Aorta (tissue), 5 donors: ENCODE data around the gene MAP3K5. TPM values are rescaled to one million over a fixed set of nuclear protein-coding genes. Genes with fewer than 3 reads are reported as not detected.
A peak's percentile ranks its signal among the peaks of the same experiment; 100 is the strongest.
"Not testable (repeated sequence)": the region's sequence is repeated elsewhere in the genome, so short reads cannot be mapped to it uniquely, and the experiment has no call there.

Source experiments
- ATAC-seq: fragments of 200-7000 bp; cut with Tn5 transposase; one replicate; pipeline ENCODE4 v1.9.1; 2022; ENCODE audit warnings: moderate library complexity; ENCODE audit not compliant: low FRiP score
- DNase-seq, 2 donors: peaks; one replicate each; pipeline ENCODE4 v3.0.0-alpha.2; 2020
- H3K27ac ChIP-seq, 2 donors: one replicate each; pipeline ENCODE4 v1.5.1; 2013; ENCODE audit warnings: low read length in 2 of 2, mild to moderate bottlenecking in 2 of 2, moderate library complexity in 2 of 2, control low read depth in 1 of 2, inconsistent platforms in 1 of 2, low read depth in 1 of 2
- H3K27me3 ChIP-seq, 2 donors: one replicate each; pipeline ENCODE4 v1.6.1; 2013; ENCODE audit warnings: control low read depth in 1 of 2, low read length in 1 of 2, mild to moderate bottlenecking in 1 of 2, moderate library complexity in 1 of 2; ENCODE audit not compliant: insufficient read depth in 2 of 2, control insufficient read depth in 1 of 2
- H3K36me3 ChIP-seq, 2 donors: one replicate each; pipeline ENCODE4 v1.6.1; 2013; ENCODE audit warnings: control low read depth in 1 of 2, low read length in 1 of 2, mild to moderate bottlenecking in 1 of 2; ENCODE audit not compliant: insufficient read depth in 2 of 2, control insufficient read depth in 1 of 2
- H3K4me1 ChIP-seq, 2 donors: one replicate each; pipeline ENCODE4 v1.6.1; 2013; ENCODE audit warnings: low read length in 2 of 2, control low read depth in 1 of 2, mild to moderate bottlenecking in 1 of 2, moderate library complexity in 1 of 2; ENCODE audit not compliant: insufficient read depth in 2 of 2, control insufficient read depth in 1 of 2
- H3K4me3 ChIP-seq, 2 donors: one replicate each; pipeline ENCODE4 v1.5.1; 2013; ENCODE audit warnings: low read length in 2 of 2, control low read depth in 1 of 2, mild to moderate bottlenecking in 1 of 2
- H3K9me3 ChIP-seq: one replicate; pipeline ENCODE4 v1.6.1; 2013; ENCODE audit warnings: mild to moderate bottlenecking, low read length; ENCODE audit not compliant: control insufficient read depth
- WGBS, 2 donors: extraction: QIAGEN DNeasy Blood & Tissue Kit; methylation state at CpG; one replicate each; pipeline ENCODE4 v1.1.7; 2013; 5-methylcytosine and 5-hydroxymethylcytosine counted together
- intact Hi-C, 2 donors: fragments of 100-400 bp; cut with DNase I; formaldehyde crosslinking; loops; one replicate each; pipeline versions ENCODE4 v1.14.2 to v1.15.0; 2022
- polyA plus RNA-seq, 2 donors: library from polyadenylated mRNA; stranded (reverse); fragments of 200-250 nt; gene quantifications; one replicate each; pipeline ENCODE4 v1.2.3, GENCODE V29; 2013
- total RNA-seq, 2 donors: library from RNA; stranded (reverse); fragmentation: NEBNext Ultra II Directional; extraction: Animal tissue kit (Norgen Biotek cat#: 25700); gene quantifications; one replicate each; pipeline ENCODE4 v1.2.1, GENCODE V29; 2021
- donor health status: healthy with polysubstance abuse.
- donor health status: Bipolar disorder and iron deficiency.
- donor health status: DM: no; HTN: no; CAD: no.
- donor health status: DM: no; HTN: no; CAD: no.
- donor health status: DM: yes; HTN: yes; CAD: no.

The MAP3K5 gene
- total and polyA plus RNA-seq, 4 donors = 16.2 to 48.4 (median 35.7) TPM

DNA sequence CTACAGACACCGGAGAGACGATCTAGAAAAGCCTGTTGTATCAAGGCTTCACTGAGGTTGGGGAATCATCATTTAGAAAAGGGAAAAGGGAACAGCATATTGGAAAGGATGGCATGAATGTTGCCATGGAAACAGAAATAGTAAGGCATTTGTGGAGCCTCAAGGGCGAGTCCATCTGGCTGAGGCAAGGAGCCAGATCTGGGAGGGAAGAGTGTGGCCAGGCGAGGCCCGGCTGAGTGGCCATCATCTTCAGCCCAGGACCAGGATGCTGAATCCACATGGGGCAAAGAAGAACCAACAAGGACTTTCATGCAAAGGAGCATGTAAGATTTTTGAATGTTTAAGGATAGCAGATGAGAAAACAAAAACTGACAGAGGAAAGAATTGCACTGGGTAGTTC lies 85.8 kb downstream of the MAP3K5 start:
- 61 to 78% methylated on average over 5 of the region's 5 CpGs for WGBS, 2 donors
- no peak overlapping the region for H3K4me3 ChIP-seq

DNA sequence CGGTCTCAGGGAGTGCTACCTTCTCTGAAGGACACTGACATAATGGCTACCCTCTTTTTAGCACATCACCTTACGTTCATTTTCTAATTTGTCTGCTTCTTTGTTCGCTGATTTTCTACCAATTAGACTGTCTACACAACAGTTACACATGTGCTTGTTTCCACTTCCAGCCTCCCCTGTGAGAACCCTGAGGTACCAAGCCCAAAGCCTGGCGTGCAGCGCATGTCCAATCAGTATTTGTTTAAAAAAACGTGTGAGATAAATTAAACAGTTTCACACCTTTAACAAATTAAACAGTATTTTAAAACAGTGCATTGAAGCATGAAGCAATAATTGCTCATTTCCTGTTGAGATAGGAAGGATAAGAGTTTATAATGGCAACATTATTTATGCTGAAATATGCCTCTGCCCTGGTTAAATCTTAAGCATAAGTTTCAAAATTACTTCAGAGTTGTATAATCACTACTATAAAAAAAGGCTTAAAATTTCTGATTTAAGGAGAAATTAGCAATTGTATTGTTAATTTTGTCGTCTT lies 88.9 kb downstream of the MAP3K5 start:
- intact Hi-C loops = no loop called here
- H3K4me1 ChIP-seq = peaks cover 0 to 7% of the 10 kb centered on the region in 2 donors
- H3K4me3 ChIP-seq = no peak overlapping the region
- 86 to 88% methylated on average over 7 of the region's 7 CpGs for WGBS, 2 donors
- no peak for ATAC-seq
- no peaks in the 10 kb centered on the region for H3K9me3 ChIP-seq
- H3K27ac ChIP-seq = no peak overlapping the region
- peaks cover 2% of the 10 kb centered on the region in 2 donors for H3K36me3 ChIP-seq
- H3K27me3 ChIP-seq = no peaks in the 10 kb centered on the region
- no peak for DNase-seq

More for the DNA sequence above, 85.8 kb downstream of the MAP3K5 start:
- peaks cover 6 to 8% of the 10 kb centered on the region in 2 donors for H3K4me1 ChIP-seq
- H3K36me3 ChIP-seq = peaks cover 2% of the 10 kb centered on the region in 2 donors
- no peaks in the 10 kb centered on the region for H3K27me3 ChIP-seq
- DNase-seq (no peak), ATAC-seq (no peak)
- intact Hi-C loops = no loop called here
- H3K27ac ChIP-seq = no peak overlapping the region
- no peaks in the 10 kb centered on the region for H3K9me3 ChIP-seq

DNA sequence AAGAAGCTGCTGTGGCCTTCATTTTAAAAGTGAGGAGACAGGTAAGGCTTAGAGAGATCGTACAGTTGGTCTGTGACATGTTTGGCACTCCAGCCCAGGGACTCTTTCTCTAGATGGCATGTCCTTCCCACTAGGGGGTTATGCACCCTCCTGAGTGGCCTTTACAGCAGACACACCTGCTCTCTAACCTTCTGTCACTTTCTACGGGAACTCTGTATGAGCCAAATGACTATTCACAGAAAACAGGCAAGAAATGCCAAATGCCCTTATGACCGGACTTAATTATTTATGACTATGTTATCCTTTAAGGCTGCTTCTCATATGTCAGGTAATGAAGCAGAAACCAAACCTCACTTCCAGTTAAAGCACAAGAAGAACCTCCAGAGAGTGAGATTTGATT lies 91.2 kb downstream of the MAP3K5 start:
- Histone ChIP-seq H3K9me3 (no peaks in the 10 kb centered on the region), H3K4me3 (no peak overlapping the region), H3K27ac (peak overlapping the region in 1 of 2 donors; percentile 74), H3K4me1 (peaks cover 0 to 7% of the 10 kb centered on the region in 2 donors), H3K36me3 (no peaks in the 10 kb centered on the region), H3K27me3 (no peaks in the 10 kb centered on the region)
- WGBS, 2 donors = 55 to 68% methylated on average over 3 of the region's 3 CpGs
- no peak for ATAC-seq
- intact Hi-C loops = no loop called here
- no peak for DNase-seq

DNA sequence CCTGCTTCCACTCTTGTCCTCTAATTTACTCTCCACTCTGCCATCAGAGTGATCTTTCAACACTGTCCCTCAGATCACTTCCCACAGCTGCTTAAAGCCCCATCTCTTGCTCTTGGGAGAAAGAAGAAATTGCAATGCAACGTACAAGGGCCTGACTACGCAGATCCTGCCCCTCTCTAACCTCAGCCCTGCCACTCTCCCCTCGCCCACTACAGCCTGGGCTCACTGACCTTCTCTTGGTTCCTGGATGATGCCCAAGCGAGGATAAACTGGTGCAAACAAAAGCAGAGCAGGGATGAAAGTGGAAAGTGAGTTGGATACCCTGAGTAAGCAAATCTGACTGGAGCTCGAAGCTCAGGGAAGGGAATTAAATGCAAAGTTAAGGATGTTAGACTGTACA lies 92.9 kb downstream of the MAP3K5 start:
- 74 to 76% methylated on average over 5 of the region's 5 CpGs for WGBS, 2 donors
- H3K36me3 ChIP-seq = no peaks in the 10 kb centered on the region
- intact Hi-C loops = no loop called here

DNA sequence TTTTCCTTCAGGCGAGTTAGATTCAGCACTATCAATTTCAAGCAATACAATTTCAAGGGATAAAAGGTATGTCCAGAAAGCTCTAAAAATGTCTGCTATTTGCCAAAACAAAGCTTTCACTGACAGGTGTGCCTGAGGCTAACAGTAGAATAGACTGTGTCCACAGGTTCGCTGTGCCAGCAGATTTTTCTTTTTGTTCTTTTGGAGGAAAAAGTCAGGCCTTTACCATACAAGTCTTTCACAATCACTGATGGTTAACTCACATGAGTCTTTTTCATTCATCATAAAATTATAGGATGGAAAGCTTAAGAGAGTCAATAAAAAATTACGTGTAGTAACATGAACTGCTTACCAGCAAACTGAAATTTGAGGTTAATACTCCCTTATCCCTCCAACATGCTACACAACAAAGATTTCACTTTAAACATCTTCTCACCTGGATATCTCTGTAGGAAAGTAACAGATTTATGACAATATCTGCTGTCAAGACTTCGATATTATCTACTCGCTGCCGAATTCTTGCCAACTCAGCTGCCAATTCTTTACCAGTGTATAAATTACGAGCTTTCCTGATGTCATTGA lies 95.4 kb downstream of the MAP3K5 start:
- no peaks in the 10 kb centered on the region for H3K36me3 ChIP-seq
- DNase-seq (no peak), ATAC-seq (no peak)
- H3K4me3 ChIP-seq = no peak overlapping the region
- WGBS, 2 donors = 87 to 88% methylated on average over 7 of the region's 7 CpGs
- intact Hi-C loops = no loop called here
- H3K27me3 ChIP-seq = no peaks in the 10 kb centered on the region
- H3K27ac ChIP-seq = no peak overlapping the region
- H3K9me3 ChIP-seq = no peaks in the 10 kb centered on the region
- H3K4me1 ChIP-seq = peaks cover 0 to 6% of the 10 kb centered on the region in 2 donors

More for the DNA sequence above, 92.9 kb downstream of the MAP3K5 start:
- Histone ChIP-seq H3K27me3 (no peaks in the 10 kb centered on the region), H3K4me1 (peaks cover 0 to 7% of the 10 kb centered on the region in 2 donors), H3K4me3 (no peak overlapping the region), H3K27ac (no peak overlapping the region), H3K9me3 (no peaks in the 10 kb centered on the region)
- ATAC-seq (no peak), DNase-seq (no peak)

DNA sequence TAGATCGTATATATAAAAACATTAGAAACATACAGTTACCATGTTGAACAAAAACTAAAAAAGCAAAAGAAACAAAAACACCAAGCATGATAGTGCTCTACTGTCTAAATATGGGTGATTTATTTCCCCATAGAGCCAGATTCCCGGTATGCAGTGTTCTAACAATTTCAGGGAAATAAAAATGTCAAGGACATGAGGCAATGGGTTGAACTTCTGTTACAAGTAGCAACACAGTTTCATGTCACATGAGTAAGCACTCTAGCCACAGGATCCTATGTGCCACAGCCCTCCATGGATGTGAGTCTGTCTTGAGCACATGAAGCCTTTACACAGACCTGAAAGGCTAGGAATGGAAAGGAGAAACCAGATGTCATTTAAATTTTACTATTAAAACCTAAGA lies 96.0 kb downstream of the MAP3K5 start:
- intact Hi-C loops = no loop called here
- H3K27me3 ChIP-seq = no peaks in the 10 kb centered on the region
- no peaks in the 10 kb centered on the region for H3K9me3 ChIP-seq
- H3K4me3 ChIP-seq = no peak overlapping the region
- WGBS, 2 donors = 12 to 16% methylated on average over 2 of the region's 2 CpGs
- H3K27ac ChIP-seq = no peak overlapping the region
- DNase-seq = no peak
- H3K36me3 ChIP-seq = no peaks in the 10 kb centered on the region
- H3K4me1 ChIP-seq = peaks cover 0 to 5% of the 10 kb centered on the region in 2 donors
- peak; percentile 79 for ATAC-seq

DNA sequence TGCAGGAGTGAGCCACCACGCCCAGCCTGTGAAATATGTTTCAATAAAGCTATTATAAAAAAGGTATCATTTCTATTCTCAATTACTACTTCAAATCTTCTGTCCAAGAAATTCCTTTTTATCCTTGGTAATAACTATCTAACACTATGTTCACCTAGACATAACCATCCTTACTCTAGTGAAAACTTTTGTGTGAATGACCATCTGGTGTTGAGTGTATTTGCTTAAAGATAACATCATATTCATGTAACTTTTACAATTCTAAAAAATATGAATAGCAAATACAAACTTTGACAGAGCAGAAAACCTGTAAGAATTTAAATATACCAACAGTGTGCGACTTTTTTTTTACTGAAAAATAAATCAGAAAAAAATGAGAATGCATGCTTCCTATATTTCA lies 96.9 kb downstream of the MAP3K5 start:
- H3K9me3 ChIP-seq = no peaks in the 10 kb centered on the region
- H3K27ac ChIP-seq = no peak overlapping the region
- ATAC-seq (no peak), DNase-seq (no peak)
- H3K4me1 ChIP-seq = peaks cover 0 to 2% of the 10 kb centered on the region in 2 donors
- 96 to 97% methylated on average over 2 of the region's 2 CpGs for WGBS, 2 donors
- H3K36me3 ChIP-seq = no peaks in the 10 kb centered on the region
- no peak overlapping the region for H3K4me3 ChIP-seq
- H3K27me3 ChIP-seq = no peaks in the 10 kb centered on the region
- intact Hi-C loops = no loop called here

DNA sequence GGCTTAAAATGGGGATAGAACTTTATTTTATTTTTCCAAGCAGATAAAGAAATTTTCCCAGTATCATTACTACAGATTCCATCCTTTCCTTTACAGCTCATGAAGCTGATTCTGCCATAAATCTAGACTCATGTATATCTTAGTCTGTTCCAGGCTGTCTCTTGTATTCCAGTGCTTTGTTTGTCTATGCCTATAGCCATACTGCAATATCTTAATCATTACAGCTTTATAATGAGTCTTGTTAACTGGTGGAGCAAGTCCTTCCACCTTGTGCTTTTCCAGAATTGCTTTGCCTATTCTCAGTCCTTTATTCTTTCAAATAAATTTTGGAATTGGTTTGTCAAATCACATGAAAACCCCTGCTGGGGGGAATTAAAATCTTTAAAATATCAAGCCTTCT lies 99.2 kb downstream of the MAP3K5 start:
- no peaks in the 10 kb centered on the region for H3K36me3 ChIP-seq
- H3K27me3 ChIP-seq = no peaks in the 10 kb centered on the region
- peaks cover 0 to 6% of the 10 kb centered on the region in 2 donors for H3K4me1 ChIP-seq
- intact Hi-C loops = no loop called here
- H3K27ac ChIP-seq = no peak overlapping the region
- DNase-seq (no peak), ATAC-seq (no peak)
- H3K9me3 ChIP-seq = no peaks in the 10 kb centered on the region
- H3K4me3 ChIP-seq = no peak overlapping the region

DNA sequence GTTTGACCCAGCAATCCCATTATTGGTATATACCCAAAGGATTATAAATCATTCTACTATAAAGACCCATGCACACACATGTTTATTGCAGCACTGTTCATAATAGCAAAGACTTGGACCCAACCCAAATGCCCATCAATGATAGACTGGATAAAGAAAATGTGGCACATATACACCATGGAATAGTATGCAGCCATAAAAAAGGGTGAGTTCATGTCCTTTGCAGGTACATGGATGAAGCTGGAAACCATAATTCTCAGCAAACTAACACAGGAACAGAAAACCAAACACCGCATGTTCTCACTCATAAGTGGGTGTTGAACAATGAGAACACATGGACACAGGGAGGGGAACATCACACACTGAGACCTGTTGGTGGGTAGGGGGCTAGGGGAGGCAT lies 104.4 kb downstream of the MAP3K5 start:
- not testable (repeated sequence) for H3K27me3 ChIP-seq, DNase-seq, H3K4me3 ChIP-seq, H3K36me3 ChIP-seq, H3K27ac ChIP-seq, ATAC-seq, H3K9me3 ChIP-seq
- 95 to 98% methylated on average over 1 of the region's 1 CpG for WGBS, 2 donors
- peaks cover 3 to 11% of the 10 kb centered on the region in 2 donors for H3K4me1 ChIP-seq
- intact Hi-C loops = loop anchor here in 1 of 2 donors (5.0 kb wide), 1 partner anchor 99 kb away; no protein-coding TSS in a partner anchor
